Gastrocnemius medialis (tissue), 4 donors: Measurements from ENCODE around the gene PLA2G6.

ENCODE experiments used
- CTCF ChIP-seq, 5 experiments: fragments of 450-650 bp in 3 of 5; fragments of 200-600 bp in 2 of 5; sonication (generic) in 2 of 5; IDR thresholded peaks in 4 of 5; conservative IDR thresholded peaks in 1 of 5; 1 replicate in 4 of 5; 2 replicates in 1 of 5; pipeline ENCODE4 v1.5.1; 2016 to 2019; ENCODE audit warnings: antibody characterized with exemption in 5 of 5, mild to moderate bottlenecking in 3 of 5, moderate library complexity in 3 of 5
- POLR2A ChIP-seq, 2 donors: fragments of 450-650 bp; IDR thresholded peaks; one replicate each; pipeline ENCODE4 v1.6.1; 2017; ENCODE audit warnings: antibody characterized with exemption in 2 of 2, mild to moderate bottlenecking in 2 of 2, moderate library complexity in 2 of 2

GRCh38 chr22:38078046-38078840 lies 103.4 kb downstream of the PLA2G6 start:
- TF ChIP-seq POLR2A (IDR thresholded peaks at IDR 0.05) (no peak), CTCF (IDR thresholded peaks at IDR 0.05 in 4 of 5, conservative IDR thresholded peaks at IDR 0.05 in 1 of 5) (no peak)
